Measurements from ENCODE around the gene CENPP. TPM values are rescaled to one million over a fixed set of nuclear protein-coding genes. Genes with fewer than 3 reads are reported as not detected.

CENPP gene
- total RNA-seq, 2 donors from 2014 or later, result 3.1 to 11.0 TPM

- Histone ChIP-seq H3K4me1 (no peaks in the 10 kb centered on the region), H3K4me3 (no peak overlapping the region), H3K36me3 (peaks cover 8% of the 10 kb centered on the region), H3K9ac (ENCODE audit: low read depth in 2 of 2, low read length in 2 of 2) (no peak overlapping the region), H3K27ac (no peak overlapping the region), H3K27me3 (no peaks in the 10 kb centered on the region), H3K9me3 (no peaks in the 10 kb centered on the region)
- TF ChIP-seq CTCF (IDR thresholded peaks at IDR 0.05), result no peak
- intact Hi-C loops (cut with DNase I), result loop anchor here (5.0 to 10.0 kb wide), 3 partner anchors 193 to 501 kb away; no protein-coding TSS in a partner anchor
- DNase-seq, result no peak
These were observed 310.0 kb downstream of the CENPP start for GRCh38 chr9:92635760-92636159.

GRCh38 chr9:92636627-92637026, 310.9 kb downstream of the CENPP start:
- intact Hi-C loops (cut with DNase I), result loop anchor here (5.0 to 10.0 kb wide), 3 partner anchors 194 to 502 kb away; no protein-coding TSS in a partner anchor
- H3K9me3 ChIP-seq, result no peaks in the 10 kb centered on the region
- no peak overlapping the region for H3K9ac ChIP-seq (ENCODE audit: low read depth in 2 of 2, low read length in 2 of 2)
- no peak for DNase-seq
- H3K4me1 ChIP-seq, result no peaks in the 10 kb centered on the region
- peaks cover 8% of the 10 kb centered on the region for H3K36me3 ChIP-seq
- H3K4me3 ChIP-seq, result no peak overlapping the region
- H3K27me3 ChIP-seq, result no peaks in the 10 kb centered on the region
- no peak for TF ChIP-seq CTCF (IDR thresholded peaks at IDR 0.05)
- no peak overlapping the region for H3K27ac ChIP-seq

DNA sequence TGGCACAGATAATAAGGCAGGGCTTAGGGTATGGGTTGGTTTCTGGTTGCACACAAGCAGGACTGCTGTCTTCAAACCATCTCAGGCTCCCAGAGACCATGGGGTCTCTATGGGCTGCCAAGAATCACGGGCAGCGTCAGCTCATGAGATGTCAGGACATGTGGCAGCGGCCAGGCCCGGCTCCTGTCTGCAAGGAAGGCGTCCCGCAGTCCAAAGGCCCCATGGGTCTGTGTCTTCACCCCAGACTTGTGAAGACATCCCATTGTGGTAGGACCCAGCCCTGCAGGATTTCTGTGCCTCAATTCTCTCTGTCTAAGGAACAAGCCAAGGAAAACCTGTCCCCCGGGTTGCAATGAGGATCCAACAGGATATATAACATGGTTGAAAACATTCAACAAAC, 311.6 kb downstream of the CENPP start:
- Histone ChIP-seq H3K27ac (no peak overlapping the region), H3K27me3 (no peaks in the 10 kb centered on the region), H3K9ac (ENCODE audit: low read depth in 2 of 2, low read length in 2 of 2) (no peak overlapping the region), H3K9me3 (no peaks in the 10 kb centered on the region), H3K4me3 (no peak overlapping the region), H3K36me3 (peaks cover 8% of the 10 kb centered on the region), H3K4me1 (no peaks in the 10 kb centered on the region)
- no peak for TF ChIP-seq CTCF (IDR thresholded peaks at IDR 0.05)
- intact Hi-C loops (cut with DNase I), result loop anchor here (5.0 to 10.0 kb wide), 3 partner anchors 195 to 503 kb away; no protein-coding TSS in a partner anchor
- no peak for DNase-seq

- Histone ChIP-seq H3K27me3 (no peaks in the 10 kb centered on the region), H3K9me3 (no peaks in the 10 kb centered on the region), H3K9ac (ENCODE audit: low read depth in 2 of 2, low read length in 2 of 2) (no peak overlapping the region), H3K4me3 (no peak overlapping the region), H3K36me3 (peaks cover 8% of the 10 kb centered on the region), H3K4me1 (no peaks in the 10 kb centered on the region), H3K27ac (no peak overlapping the region)
- TF ChIP-seq CTCF (IDR thresholded peaks at IDR 0.05), result no peak
- intact Hi-C loops (cut with DNase I), result loop anchor here (5.0 to 10.0 kb wide), 3 partner anchors 196 to 503 kb away; no protein-coding TSS in a partner anchor
- DNase-seq, result no peak
These were observed 312.3 kb downstream of the CENPP start for GRCh38 chr9:92637886-92638620.

DNA sequence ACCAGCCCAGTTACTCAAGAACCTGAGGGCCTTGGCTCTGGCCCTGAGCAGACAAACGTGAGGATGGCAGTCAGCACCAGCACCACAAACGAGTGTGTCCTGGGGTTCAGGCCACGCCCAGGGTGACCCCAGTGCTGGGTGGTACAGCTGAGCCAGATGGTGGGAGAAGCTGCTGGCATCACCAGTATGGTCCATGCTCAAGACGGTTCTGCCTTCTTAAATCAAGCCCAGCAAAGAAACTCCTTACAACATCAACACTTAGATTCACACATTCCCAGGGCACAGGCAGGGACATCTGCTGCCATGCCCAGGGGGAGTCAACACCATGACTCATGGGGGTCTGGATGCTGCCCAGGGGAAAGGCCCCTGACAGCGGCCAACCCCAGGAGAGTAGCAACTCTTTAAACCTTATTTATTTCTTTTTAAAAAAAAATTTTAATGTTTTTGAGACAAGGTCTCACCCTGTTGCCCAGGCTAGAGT, 312.9 kb downstream of the CENPP start:
- Histone ChIP-seq H3K9me3 (no peaks in the 10 kb centered on the region), H3K27me3 (no peaks in the 10 kb centered on the region), H3K4me3 (no peak overlapping the region), H3K9ac (ENCODE audit: low read depth in 2 of 2, low read length in 2 of 2) (no peak overlapping the region), H3K4me1 (no peaks in the 10 kb centered on the region), H3K27ac (no peak overlapping the region), H3K36me3 (peaks cover 8% of the 10 kb centered on the region)
- no peak for DNase-seq
- TF ChIP-seq CTCF (IDR thresholded peaks at IDR 0.05), result no peak
- intact Hi-C loops (cut with DNase I), result loop anchor here (5.0 to 10.0 kb wide), 3 partner anchors 196 to 504 kb away; no protein-coding TSS in a partner anchor
